ENCODE results near the gene INF2.
"Not testable (repeated sequence)": the region's sequence is repeated elsewhere in the genome, so short reads cannot be mapped to it uniquely, and the experiment has no call there.

INF2 gene

GRCh38 chr14:104652386-104652785 lies 37.0 kb upstream of the INF2 start:
- Mint-ChIP-seq H3K36me3 (no peaks in the 10 kb centered on the region), H3K27ac (no peak overlapping the region), H3K9me3 (peaks cover 1% of the 10 kb centered on the region), H3K27me3 (no peaks in the 10 kb centered on the region), H3K4me1 (peaks cover 39% of the 10 kb centered on the region), H3K4me3 (no peak overlapping the region)
- ATAC-seq (ENCODE audit: low read depth) (no peak), DNase-seq (ENCODE audit: low spot score in 2 of 2) (no peak)

- not testable (repeated sequence) for H3K27me3 Mint-ChIP-seq; H3K36me3 Mint-ChIP-seq; H3K4me3 Mint-ChIP-seq; ATAC-seq (ENCODE audit: low read depth); DNase-seq (ENCODE audit: low spot score in 2 of 2); H3K9me3 Mint-ChIP-seq
- peak overlapping the region; percentile 99 for H3K27ac Mint-ChIP-seq
- H3K4me1 Mint-ChIP-seq, result peaks cover 43% of the 10 kb centered on the region
These were observed 36.1 kb upstream of the INF2 start for GRCh38 chr14:104653130-104653920.

GRCh38 chr14:104654119-104654518 lies 35.3 kb upstream of the INF2 start:
- peaks cover 1% of the 10 kb centered on the region for H3K9me3 Mint-ChIP-seq
- no peaks in the 10 kb centered on the region for H3K36me3 Mint-ChIP-seq
- DNase-seq (ENCODE audit: low spot score in 2 of 2) (no peak), ATAC-seq (ENCODE audit: low read depth) (no peak)
- H3K27ac Mint-ChIP-seq, result peak overlapping the region; percentile 99
- H3K4me1 Mint-ChIP-seq, result peaks cover 45% of the 10 kb centered on the region
- no peak overlapping the region for H3K4me3 Mint-ChIP-seq
- no peaks in the 10 kb centered on the region for H3K27me3 Mint-ChIP-seq

- peaks cover 45% of the 10 kb centered on the region for H3K4me1 Mint-ChIP-seq
- DNase-seq (ENCODE audit: low spot score in 2 of 2) (no peak), ATAC-seq (ENCODE audit: low read depth) (no peak)
- no peaks in the 10 kb centered on the region for H3K27me3 Mint-ChIP-seq
- peak overlapping the region; percentile 99 for H3K27ac Mint-ChIP-seq
- H3K36me3 Mint-ChIP-seq, result no peaks in the 10 kb centered on the region
- H3K4me3 Mint-ChIP-seq, result peak overlapping the region; percentile 39
- H3K9me3 Mint-ChIP-seq, result peaks cover 1% of the 10 kb centered on the region
These were observed 34.1 kb upstream of the INF2 start for GRCh38 chr14:104655128-104655848.

GRCh38 chr14:104656014-104656714 lies 33.3 kb upstream of the INF2 start:
- Mint-ChIP-seq H3K4me3 (peak overlapping the region; percentile 74), H3K9me3 (peaks cover 1% of the 10 kb centered on the region), H3K36me3 (no peaks in the 10 kb centered on the region), H3K27me3 (no peaks in the 10 kb centered on the region), H3K4me1 (peaks cover 50% of the 10 kb centered on the region), H3K27ac (peak overlapping the region; percentile 99)
- ATAC-seq (ENCODE audit: low read depth) (peak; percentile 3), DNase-seq (ENCODE audit: low spot score in 2 of 2) (peak; percentile 31 to 58)

GRCh38 chr14:104657101-104657524 lies 32.3 kb upstream of the INF2 start:
- Mint-ChIP-seq H3K36me3 (no peaks in the 10 kb centered on the region), H3K4me1 (peaks cover 55% of the 10 kb centered on the region), H3K27me3 (no peaks in the 10 kb centered on the region), H3K4me3 (peak overlapping the region; percentile 74), H3K27ac (peak overlapping the region; percentile 99), H3K9me3 (peaks cover 1% of the 10 kb centered on the region)
- peak; percentile 72 to 78 for DNase-seq (ENCODE audit: low spot score in 2 of 2)
- peak; percentile 64 for ATAC-seq (ENCODE audit: low read depth)

- peak overlapping the region; percentile 99 for H3K27ac Mint-ChIP-seq
- peak; percentile 27 for ATAC-seq (ENCODE audit: low read depth)
These were observed 31.7 kb upstream of the INF2 start for GRCh38 chr14:104657563-104658324.

GRCh38 chr14:104658325-104658712 lies 31.1 kb upstream of the INF2 start:
- Mint-ChIP-seq H3K4me1 (peaks cover 58% of the 10 kb centered on the region), H3K27ac (peak overlapping the region; percentile 99), H3K9me3 (no peaks in the 10 kb centered on the region), H3K27me3 (no peaks in the 10 kb centered on the region), H3K36me3 (no peaks in the 10 kb centered on the region), H3K4me3 (peak overlapping the region; percentile 71)
- ATAC-seq (ENCODE audit: low read depth) (peak; percentile 36), DNase-seq (ENCODE audit: low spot score in 2 of 2) (peak; percentile 65)

More at GRCh38 chr14:104657563-104658324, 31.7 kb upstream of the INF2 start:
- Mint-ChIP-seq H3K27me3 (no peaks in the 10 kb centered on the region), H3K9me3 (peaks cover under 1% of the 10 kb centered on the region), H3K4me3 (peak overlapping the region; percentile 71), H3K4me1 (peaks cover 58% of the 10 kb centered on the region), H3K36me3 (no peaks in the 10 kb centered on the region)
- peak; percentile 56 to 60 for DNase-seq (ENCODE audit: low spot score in 2 of 2)

GRCh38 chr14:104659146-104659545 lies 30.3 kb upstream of the INF2 start:
- Mint-ChIP-seq H3K36me3 (no peaks in the 10 kb centered on the region), H3K27ac (peak overlapping the region; percentile 99), H3K27me3 (no peaks in the 10 kb centered on the region), H3K4me3 (peak overlapping the region; percentile 71), H3K9me3 (no peaks in the 10 kb centered on the region), H3K4me1 (peaks cover 59% of the 10 kb centered on the region)
- DNase-seq (ENCODE audit: low spot score in 2 of 2) (no peak), ATAC-seq (ENCODE audit: low read depth) (no peak)

GRCh38 chr14:104659764-104660523 lies 29.5 kb upstream of the INF2 start:
- ATAC-seq (ENCODE audit: low read depth) (no peak), DNase-seq (ENCODE audit: low spot score in 2 of 2) (peak in 1 of 2 donors; percentile 49)
- no peaks in the 10 kb centered on the region for H3K9me3 Mint-ChIP-seq
- H3K4me3 Mint-ChIP-seq, result peak overlapping the region; percentile 70
- no peaks in the 10 kb centered on the region for H3K27me3 Mint-ChIP-seq
- H3K27ac Mint-ChIP-seq, result peak overlapping the region; percentile 99
- peaks cover 64% of the 10 kb centered on the region for H3K4me1 Mint-ChIP-seq
- H3K36me3 Mint-ChIP-seq, result no peaks in the 10 kb centered on the region

GRCh38 chr14:104660597-104660996 lies 28.8 kb upstream of the INF2 start:
- DNase-seq (ENCODE audit: low spot score in 2 of 2), result peak; percentile 74 to 75
- H3K9me3 Mint-ChIP-seq, result no peaks in the 10 kb centered on the region
- H3K27ac Mint-ChIP-seq, result peak overlapping the region; percentile 99
- no peaks in the 10 kb centered on the region for H3K36me3 Mint-ChIP-seq
- no peaks in the 10 kb centered on the region for H3K27me3 Mint-ChIP-seq
- peak overlapping the region; percentile 70 for H3K4me3 Mint-ChIP-seq
- peaks cover 66% of the 10 kb centered on the region for H3K4me1 Mint-ChIP-seq
- ATAC-seq (ENCODE audit: low read depth), result peak; percentile 40

- Mint-ChIP-seq H3K27ac (peak overlapping the region; percentile 99), H3K9me3 (no peaks in the 10 kb centered on the region), H3K36me3 (no peaks in the 10 kb centered on the region), H3K27me3 (no peaks in the 10 kb centered on the region), H3K4me3 (peak overlapping the region; percentile 70), H3K4me1 (peaks cover 61% of the 10 kb centered on the region)
- DNase-seq (ENCODE audit: low spot score in 2 of 2) (no peak), ATAC-seq (ENCODE audit: low read depth) (no peak)
These were observed 28.3 kb upstream of the INF2 start for GRCh38 chr14:104661086-104661485.

Data from memory B cell (primary cell).